GM12878 (cell line): ENCODE measurements around the gene SLIT2. TPM values are rescaled to one million over a fixed set of nuclear protein-coding genes. Genes with fewer than 3 reads are reported as not detected.

Source experiments
- ATAC-seq: fragments of 200-7000 bp; cut with Tn5 transposase; 3 replicates; pipeline ENCODE4 v1.9.1; 2020; ENCODE audit warnings: mild to moderate bottlenecking, moderate library complexity
- BruUV-seq: library from RNA; stranded (reverse); fragments of 400-500 nt; replicated peaks from 2 replicates; lab custom pipeline; 2021; lab: Mats Ljungman, UMichigan
- CTCF ChIA-PET: fragments of 300-600 bp; sonication (Branson Sonifier 250); formaldehyde crosslinking; extraction: SDS; loops from one replicate; lab custom pipeline; 2021; ENCODE audit warnings: inconsistent platforms; lab: Yijun Ruan, JAX
- POLR2A ChIA-PET: fragments of 350-600 bp; formaldehyde crosslinking; extraction: SDS; loops from one replicate; lab custom pipeline; 2021; ENCODE audit warnings: inconsistent platforms; lab: Charles Lee
- RAD21 ChIA-PET: fragments of 300-600 bp; sonication (Branson Sonifier 250); formaldehyde crosslinking; loops from one replicate; lab custom pipeline; 2023; ENCODE audit warnings: antibody characterized with exemption; ENCODE audit not compliant: unreplicated experiment; lab: Charles Lee
- SMC1A ChIA-PET: fragments of 300-600 bp; sonication (Branson Sonifier 250); formaldehyde crosslinking; loops from one replicate; lab custom pipeline; 2023; ENCODE audit not compliant: unreplicated experiment, uncharacterized antibody; lab: Charles Lee
- DNase-seq: peaks from one replicate; pipeline ENCODE4 v3.0.0-alpha.2; 2011; ENCODE audit warnings: low read depth, low spot score
- FAIRE-seq: peaks from 3 replicates; lab custom pipeline; 2011; peaks lifted over from hg19 to GRCh38; lab: Jason Lieb, UNC
- H2AFZ ChIP-seq: 2 replicates; pipeline ENCODE4 v1.6.0; 2011; ENCODE audit warnings: low read depth, low read length, control low read depth; ENCODE audit not compliant: control insufficient read depth
- H3K27ac ChIP-seq: 2 replicates; pipeline ENCODE4 v1.5.1; 2011; ENCODE audit warnings: control low read depth; ENCODE audit not compliant: control insufficient read depth, insufficient read depth
- H3K27me3 ChIP-seq, 2 experiments: replicated peaks in 1 of 2; 2 replicates each; pipeline versions ENCODE4 v1.6.0 to v1.6.1; 2011; ENCODE audit warnings: low read length in 1 of 2; ENCODE audit not compliant: control insufficient read depth in 2 of 2, insufficient read depth in 2 of 2
- H3K36me3 ChIP-seq, 2 experiments: 2 replicates each; pipeline ENCODE4 v1.5.1; 2011; ENCODE audit warnings: low read length in 1 of 2; ENCODE audit not compliant: control insufficient read depth in 2 of 2, insufficient read depth in 2 of 2
- H3K4me1 ChIP-seq: 2 replicates; pipeline ENCODE4 v1.6.1; 2011; ENCODE audit warnings: mild to moderate bottlenecking, low read length, moderate library complexity, mixed read lengths; ENCODE audit not compliant: control insufficient read depth, insufficient read depth
- H3K4me2 ChIP-seq: 2 replicates; pipeline ENCODE4 v1.6.0; 2011; ENCODE audit warnings: control low read depth; ENCODE audit not compliant: control insufficient read depth, insufficient read depth
- H3K4me3 ChIP-seq: fragments of 200-600 bp; sonication (generic); 2 replicates; pipeline ENCODE4 v1.5.1; 2016
- H3K79me2 ChIP-seq: 2 replicates; pipeline ENCODE4 v1.6.0; 2011; ENCODE audit warnings: low read length; ENCODE audit not compliant: control insufficient read depth, insufficient read depth
- H3K9ac ChIP-seq: 2 replicates; pipeline ENCODE4 v1.8.0; 2011; ENCODE audit warnings: low read length, control low read depth, mixed read lengths; ENCODE audit not compliant: control insufficient read depth, insufficient read depth
- H3K9me3 ChIP-seq: replicated peaks from 3 replicates; pipeline ENCODE4 v1.5.1; 2011; ENCODE audit warnings: mild to moderate bottlenecking, low read length; ENCODE audit not compliant: control insufficient read depth, insufficient read depth
- H4K20me1 ChIP-seq: 2 replicates; pipeline ENCODE4 v1.6.0; 2011; ENCODE audit not compliant: control insufficient read depth, insufficient read depth
- CHD1 ChIP-seq: IDR thresholded peaks from 2 replicates; pipeline ENCODE4 v1.6.1; 2012; ENCODE audit warnings: low read depth, low read length, improper control_type of control experiment
- EZH2 ChIP-seq: IDR thresholded peaks from 2 replicates; pipeline ENCODE4 v1.6.1; 2012; ENCODE audit warnings: low read depth, mild to moderate bottlenecking, control low read depth, inconsistent platforms, low read length, borderline replicate concordance; ENCODE audit not compliant: control insufficient read depth
- FOS ChIP-seq: IDR thresholded peaks from 3 replicates; pipeline ENCODE4 v1.6.1; 2011; ENCODE audit warnings: borderline replicate concordance; ENCODE audit not compliant: insufficient read length; ENCODE audit errors: extremely low read depth
- NFYB ChIP-seq: IDR thresholded peaks from 2 replicates; pipeline ENCODE4 v1.6.1; 2011; ENCODE audit warnings: low read depth, mild to moderate bottlenecking, low read length, improper control_type of control experiment, moderate library complexity; ENCODE audit not compliant: insufficient read depth
- NR2C2 ChIP-seq: IDR thresholded peaks from 2 replicates; pipeline ENCODE4 v1.6.1; 2011; ENCODE audit warnings: borderline replicate concordance, low read depth; ENCODE audit not compliant: control insufficient read depth, insufficient read length
- TCF7 ChIP-seq: IDR thresholded peaks from 2 replicates; pipeline ENCODE4 v1.6.1; 2014; ENCODE audit warnings: antibody characterized with exemption, borderline replicate concordance
- ZNF217 ChIP-seq: fragments of 450-650 bp; IDR thresholded peaks from 2 replicates; pipeline ENCODE4 v1.6.1; 2017; ENCODE audit warnings: antibody characterized with exemption, mild to moderate bottlenecking
- ZNF274 ChIP-seq: IDR thresholded peaks from one replicate; pipeline ENCODE4 v1.8.0; 2011; ENCODE audit not compliant: insufficient read length, insufficient read depth
- WGBS: methylation state at CpG from one replicate; pipeline ENCODE4 v1.1.6; 2016; ENCODE audit warnings: low lambda C conversion rate; ENCODE audit not compliant: insufficient replicate concordance, insufficient coverage; ENCODE audit errors: missing lambda C conversion rate; 5-methylcytosine and 5-hydroxymethylcytosine counted together
- in situ Hi-C: fragments of 300-500 bp; cut with MboI; formaldehyde crosslinking; loops from 9 replicates; pipeline ENCODE4 v1.14.3; 2018; ENCODE audit warnings: mixed read lengths
- intact Hi-C: fragments of 100-400 bp; cut with micrococcal nuclease; formaldehyde crosslinking; loops from one replicate; pipeline ENCODE4 v1.14.2; 2022; ENCODE audit not compliant: unreplicated experiment
- polyA plus RNA-seq, 11 experiments: library from polyadenylated mRNA; depleted of rRNA in 4 of 11; unstranded in 6 of 11; stranded (reverse) in 5 of 11; fragments of >200 nt; fragmentation: Nextera tagmentation in 4 of 11; fragmentation: Illumina TruSeq in 1 of 11; extraction: Ambion mirVana in 4 of 11; extraction: Trizol in 1 of 11; gene quantifications; 1 replicate in 1 of 11; 2 replicates in 10 of 11; pipeline versions ENCODE4 v1.2.1 to v1.2.3, GENCODE V29; 2011 to 2016; ENCODE audit warnings: inconsistent platforms in 2 of 11, missing spikeins in 2 of 11, low read depth in 1 of 11
- total RNA-seq, 4 experiments: library from RNA; depleted of rRNA in 3 of 4; stranded (reverse); fragments of >200 nt in 3 of 4; fragmentation: Illumina TruSeq in 1 of 4; extraction: Trizol in 1 of 4; gene quantifications; 2 replicates each; pipeline versions ENCODE4 v1.2.1 to v1.2.3, GENCODE V29; 2013 to 2021

SLIT2 gene
- total and polyA plus RNA-seq, 10 of the 15 experiments (the other 5 are each of a cell fraction or from before 2014, with no cell fraction given): 0.01 to 0.05 TPM; not detected in 8

DNA sequence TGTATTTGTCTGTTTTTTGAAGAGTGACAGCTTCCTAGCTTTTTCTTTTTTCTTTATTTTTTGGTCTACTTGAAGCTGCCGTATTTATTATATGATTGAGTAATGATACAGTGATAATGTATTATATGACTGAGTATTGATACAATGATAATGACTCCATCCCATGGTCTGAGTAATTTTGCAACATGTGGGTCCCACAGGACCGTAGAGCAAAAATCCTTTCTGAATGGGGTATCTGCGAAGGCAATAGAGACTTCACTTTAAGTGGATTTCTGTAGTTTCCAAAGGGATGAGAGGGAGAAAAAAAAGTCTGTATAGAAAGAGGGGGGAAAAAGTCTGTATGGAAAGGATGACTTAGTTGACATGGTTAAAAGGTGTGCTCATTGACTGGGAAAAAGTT, 41.0 kb downstream of the SLIT2 start (continued):
- no peak for TF ChIP-seq EZH2
- TF ChIP-seq NR2C2: no peak
- TF ChIP-seq ZNF217: no peak
- no peak for TF ChIP-seq NFYB
- TF ChIP-seq FOS: no peak

DNA sequence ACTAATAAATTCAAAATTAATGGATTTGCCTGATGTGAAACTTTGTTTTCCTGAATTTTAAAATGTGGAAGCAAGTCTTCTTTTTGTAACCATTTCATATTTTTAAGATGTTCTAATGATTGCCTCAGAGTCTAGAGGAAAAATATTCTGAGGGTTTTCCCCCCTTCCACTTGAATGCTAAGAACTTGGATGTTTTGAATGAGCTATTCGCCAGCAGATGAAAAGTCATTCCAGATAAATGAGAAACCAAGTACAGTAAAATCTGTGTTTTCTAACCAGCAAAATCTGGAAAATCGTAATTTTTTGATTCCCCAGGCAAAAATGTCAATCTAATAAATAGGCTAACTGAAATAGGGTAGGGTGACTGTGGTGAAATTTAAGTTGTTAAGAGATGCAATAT, 45.6 kb downstream of the SLIT2 start:
- TF ChIP-seq TCF7 (no peak), ZNF274 (no peak), CHD1 (no peak)
- no peak for FAIRE-seq
- H3K9me3 ChIP-seq: no peaks in the 10 kb centered on the region
- ChIA-PET CTCF (no interaction called here), RAD21 (no interaction called here), POLR2A (no interaction called here), SMC1A (interaction anchor here (0.9 kb wide), 1 partner anchor 83 kb away, joined by 3 read pairs; no protein-coding TSS in a partner anchor)
- in situ Hi-C loops: no loop called here
- H3K27ac ChIP-seq: no peak overlapping the region
- intact Hi-C loops: no loop called here
- no peaks in the 10 kb centered on the region for H3K4me1 ChIP-seq
- no peaks in the 10 kb centered on the region for H3K27me3 ChIP-seq
- no peak overlapping the region for H2AFZ ChIP-seq
- no peaks in the 10 kb centered on the region for H4K20me1 ChIP-seq
- no peak for ATAC-seq
- H3K9ac ChIP-seq: no peak overlapping the region
- DNase-seq: no peak
- H3K36me3 ChIP-seq: no peaks in the 10 kb centered on the region
- H3K4me2 ChIP-seq: no peak overlapping the region
- 41% methylated on average over 2 of the region's 2 CpGs for WGBS
- H3K4me3 ChIP-seq: no peak overlapping the region
- BruUV-seq: no TSS peak
- H3K79me2 ChIP-seq: no peaks in the 10 kb centered on the region
